Retinal pigment epithelial cell (primary cell): ENCODE results near the gene KCNK13.

Experiments
- DNase-seq: peaks from one replicate; pipeline ENCODE4 v3.0.0-alpha.2; 2010; ENCODE audit warnings: low read depth
- H3K4me3 ChIP-seq: 2 replicates; pipeline ENCODE4 v1.5.1; 2011; ENCODE audit warnings: mild to moderate bottlenecking, low read length, control low read depth, moderate library complexity
- CTCF ChIP-seq: conservative IDR thresholded peaks from 2 replicates; pipeline ENCODE4 v1.5.1; 2011; ENCODE audit warnings: low read depth, low read length, control low read depth, inconsistent platforms

KCNK13 gene

GRCh38 chr14:90154110-90154509 is 92.3 kb downstream of the KCNK13 start:
- no peak for TF ChIP-seq CTCF
- H3K4me3 ChIP-seq, result no peak overlapping the region
- no peak for DNase-seq

- H3K4me3 ChIP-seq, result no peak overlapping the region
- TF ChIP-seq CTCF, result no peak
- no peak for DNase-seq
These were observed 97.4 kb downstream of the KCNK13 start for GRCh38 chr14:90159146-90159545.

- DNase-seq, result no peak
- H3K4me3 ChIP-seq, result no peak overlapping the region
- TF ChIP-seq CTCF, result no peak
These were observed 97.9 kb downstream of the KCNK13 start for GRCh38 chr14:90159688-90160087.

- DNase-seq, result no peak
- H3K4me3 ChIP-seq, result no peak overlapping the region
- TF ChIP-seq CTCF, result no peak
These were observed 99.3 kb downstream of the KCNK13 start for GRCh38 chr14:90161129-90161528.

DNA sequence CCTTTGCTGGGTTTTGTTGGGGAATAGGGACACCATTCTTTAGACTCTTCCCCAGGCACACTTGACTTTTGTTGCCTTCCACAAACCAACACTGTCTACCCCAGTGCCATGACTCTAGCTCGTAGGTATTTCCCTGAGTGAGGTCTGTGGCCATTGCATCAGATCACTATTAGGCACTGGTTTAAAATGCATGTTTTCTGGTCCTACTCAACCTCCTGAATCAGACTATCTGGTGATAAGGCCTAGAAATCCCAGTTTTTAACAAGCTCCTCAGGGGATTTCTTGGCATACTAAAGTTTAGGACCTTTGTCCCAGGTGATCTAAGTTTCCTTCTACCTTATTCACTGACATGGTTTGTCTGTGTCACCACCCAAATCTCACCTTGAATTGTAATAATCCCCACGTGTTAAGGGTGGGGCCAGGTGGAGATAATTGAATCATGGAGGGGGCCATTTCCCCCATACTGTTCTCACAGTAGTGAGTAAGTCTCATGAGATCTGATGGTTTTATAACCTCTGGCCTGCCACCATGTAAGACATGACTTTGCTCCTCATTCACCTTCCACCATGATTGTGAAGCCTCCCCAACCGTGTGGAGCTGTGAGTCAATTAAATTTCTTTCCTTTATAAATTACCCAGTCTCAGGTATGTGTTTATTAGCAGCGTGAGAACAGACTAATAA is 106.8 kb downstream of the KCNK13 start:
- DNase-seq, result no peak
- no peak for TF ChIP-seq CTCF
- H3K4me3 ChIP-seq, result no peak overlapping the region

- no peak for TF ChIP-seq CTCF
- DNase-seq, result no peak
- no peak overlapping the region for H3K4me3 ChIP-seq
These were observed 113.8 kb downstream of the KCNK13 start for GRCh38 chr14:90175631-90176030.

DNA sequence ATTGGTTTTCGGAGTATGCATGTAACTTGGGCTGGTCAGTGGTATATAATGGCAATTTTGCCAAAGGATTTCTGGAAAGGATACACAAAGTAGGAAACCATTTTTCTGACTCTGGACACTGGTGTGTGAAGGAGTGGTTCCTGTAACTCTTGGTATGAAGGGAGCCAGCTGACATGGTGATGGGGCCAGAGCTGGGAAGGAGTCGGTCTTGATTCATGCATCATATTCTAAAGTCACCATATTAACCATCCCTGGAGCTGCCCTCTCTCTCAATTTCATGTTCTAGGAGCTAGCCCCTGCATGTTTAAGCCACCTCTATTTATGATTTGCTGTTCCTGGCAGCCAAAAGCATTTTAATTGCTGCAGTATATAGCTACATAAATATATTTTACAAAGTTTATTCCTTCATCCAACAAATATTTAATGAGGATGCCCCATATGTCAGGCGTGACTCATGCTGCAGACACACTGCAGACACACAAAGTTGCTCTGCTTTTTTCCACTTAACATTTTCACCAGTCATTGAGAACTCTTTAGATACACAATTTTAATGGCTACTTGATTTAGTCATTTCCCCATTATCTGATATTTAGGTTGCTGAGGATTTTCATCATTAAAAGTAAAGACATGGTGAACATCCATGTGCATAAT is 115.9 kb downstream of the KCNK13 start:
- no peak overlapping the region for H3K4me3 ChIP-seq
- TF ChIP-seq CTCF, result no peak
- DNase-seq, result no peak
